Activated CD4-positive, alpha-beta T cell treated with anti-CD3 and anti-CD28 coated beads, Interleukin-2, amount 50 U/mL, for 4 hours (primary cell): ENCODE results near the gene TSPY3.
"Not testable (repeated sequence)": the region's sequence is repeated elsewhere in the genome, so short reads cannot be mapped to it uniquely, and the experiment has no call there.

Experiments
- DNase-seq, 2 experiments: peaks; one replicate each; pipeline ENCODE4 v3.0.0-alpha.2; 2020

Gene TSPY3, protein sequence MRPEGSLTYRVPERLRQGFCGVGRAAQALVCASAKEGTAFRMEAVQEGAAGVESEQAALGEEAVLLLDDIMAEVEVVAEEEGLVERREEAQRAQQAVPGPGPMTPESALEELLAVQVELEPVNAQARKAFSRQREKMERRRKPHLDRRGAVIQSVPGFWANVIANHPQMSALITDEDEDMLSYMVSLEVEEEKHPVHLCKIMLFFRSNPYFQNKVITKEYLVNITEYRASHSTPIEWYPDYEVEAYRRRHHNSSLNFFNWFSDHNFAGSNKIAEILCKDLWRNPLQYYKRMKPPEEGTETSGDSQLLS

DNA sequence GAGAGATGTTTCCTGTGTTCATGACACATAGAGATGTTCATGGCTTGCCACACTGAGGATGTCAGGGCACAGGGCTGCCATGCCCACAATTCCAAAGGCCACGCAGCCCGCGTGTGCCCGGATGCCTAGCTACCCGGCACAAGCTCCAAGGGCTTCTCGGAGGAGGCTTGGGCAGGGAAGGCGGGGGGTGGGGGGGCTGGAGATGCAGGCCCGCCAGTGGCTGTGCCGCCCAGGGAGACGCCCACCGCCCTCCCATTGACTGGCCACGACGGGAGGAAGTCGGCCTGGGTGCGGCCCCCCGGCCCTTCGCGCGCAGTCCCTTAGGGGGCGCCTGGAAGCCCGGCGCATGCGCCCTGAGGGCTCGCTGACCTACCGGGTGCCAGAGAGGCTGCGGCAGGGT, at the start of gene TSPY3:
Gene TSPY3, plus strand, starts transcription at position 301 of the 400 bp plus-strand sequence. Its CDS starts 46 bp downstream, at position 347.
- not testable (repeated sequence) for DNase-seq

DNA sequence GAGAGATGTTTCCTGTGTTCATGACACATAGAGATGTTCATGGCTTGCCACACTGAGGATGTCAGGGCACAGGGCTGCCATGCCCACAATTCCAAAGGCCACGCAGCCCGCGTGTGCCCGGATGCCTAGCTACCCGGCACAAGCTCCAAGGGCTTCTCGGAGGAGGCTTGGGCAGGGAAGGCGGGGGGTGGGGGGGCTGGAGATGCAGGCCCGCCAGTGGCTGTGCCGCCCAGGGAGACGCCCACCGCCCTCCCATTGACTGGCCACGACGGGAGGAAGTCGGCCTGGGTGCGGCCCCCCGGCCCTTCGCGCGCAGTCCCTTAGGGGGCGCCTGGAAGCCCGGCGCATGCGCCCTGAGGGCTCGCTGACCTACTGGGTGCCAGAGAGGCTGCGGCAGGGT, 40.7 kb upstream of the TSPY3 start, which contains the start of gene TSPY8:
Gene TSPY8, plus strand, starts transcription at position 301 of the 400 bp plus-strand sequence. Its CDS starts 46 bp downstream, at position 347.
- DNase-seq: not testable (repeated sequence)

DNA sequence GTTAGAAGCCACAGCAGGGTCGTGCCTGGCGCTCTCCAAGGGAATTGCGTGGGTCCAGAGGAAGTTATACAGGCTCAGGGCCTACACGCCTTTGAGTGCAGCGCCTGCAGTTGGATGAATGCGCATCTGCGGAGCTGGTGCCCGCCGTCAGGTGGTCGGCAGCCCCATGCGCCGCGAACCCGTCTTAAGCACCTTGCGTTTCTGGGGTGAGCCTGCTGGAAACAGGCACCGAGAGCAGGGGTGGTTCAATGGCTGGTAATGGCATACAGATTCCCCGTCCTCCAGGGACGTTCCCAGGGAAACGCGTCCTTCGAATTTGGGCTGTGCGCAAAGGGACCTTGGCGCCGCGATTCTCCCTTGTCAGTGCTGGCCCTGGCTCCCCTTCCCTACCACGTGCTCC, 1.7 kb upstream of the TSPY3 start:
- DNase-seq: peak in 1 of 2 experiments; percentile 0
